GM10248 (cell line): Measurements from ENCODE around the gene MAP10.

ENCODE experiments used
- CTCF ChIA-PET: fragments of 300-600 bp; sonication (Branson Sonifier 250); formaldehyde crosslinking; extraction: SDS; loops from one replicate; lab custom pipeline; 2021; ENCODE audit warnings: antibody characterized with exemption; lab: Yijun Ruan, JAX
- POLR2A ChIA-PET: fragments of 350-650 bp; sonication (Branson Sonifier 250); formaldehyde crosslinking; extraction: SDS; loops from one replicate; lab custom pipeline; 2020; ENCODE audit warnings: antibody characterized with exemption; lab: Yijun Ruan, JAX
- DNase-seq: peaks from one replicate; pipeline ENCODE4 v3.0.0; 2012; ENCODE audit errors: extremely low spot score
- CTCF ChIP-seq: IDR thresholded peaks from 2 replicates; pipeline ENCODE4 v1.5.1; 2012; ENCODE audit warnings: mild to moderate bottlenecking, low read depth; ENCODE audit errors: extremely low read depth, missing control alignments, control extremely low read depth

Gene MAP10

DNA sequence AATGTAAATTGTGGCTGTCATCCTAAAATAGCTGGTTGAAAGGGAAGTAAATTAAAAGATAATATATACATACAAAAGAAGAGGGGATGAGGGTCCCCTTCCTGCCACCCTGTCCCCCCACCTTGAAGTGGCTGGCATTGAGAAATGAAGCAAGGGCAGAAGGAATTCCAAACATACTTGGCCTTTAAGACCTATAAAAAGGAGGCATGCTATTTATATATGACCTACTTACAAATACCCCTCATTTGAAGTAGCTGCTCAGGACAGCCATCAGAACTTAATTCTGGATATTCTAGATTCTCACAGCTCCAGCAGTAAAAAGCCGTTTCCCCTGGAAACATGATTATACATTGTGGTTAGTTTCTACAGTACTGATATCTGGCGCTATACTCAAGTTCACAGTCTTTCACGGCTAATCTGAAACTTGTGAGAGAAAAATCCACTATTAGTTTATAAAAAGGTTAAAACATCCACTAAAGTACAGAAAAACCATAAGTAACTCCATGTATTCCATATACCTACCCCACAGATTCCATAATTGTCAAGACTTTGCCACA, 9.6 kb upstream of the MAP10 start:
- no peak for DNase-seq
- POLR2A ChIA-PET: no interaction called here
- CTCF ChIA-PET: interaction anchor here (1.0 to 1.5 kb wide), 2 partner anchors 8 to 12 kb away, joined by 3 read pairs; no protein-coding TSS in a partner anchor
- TF ChIP-seq CTCF: no peak

DNA sequence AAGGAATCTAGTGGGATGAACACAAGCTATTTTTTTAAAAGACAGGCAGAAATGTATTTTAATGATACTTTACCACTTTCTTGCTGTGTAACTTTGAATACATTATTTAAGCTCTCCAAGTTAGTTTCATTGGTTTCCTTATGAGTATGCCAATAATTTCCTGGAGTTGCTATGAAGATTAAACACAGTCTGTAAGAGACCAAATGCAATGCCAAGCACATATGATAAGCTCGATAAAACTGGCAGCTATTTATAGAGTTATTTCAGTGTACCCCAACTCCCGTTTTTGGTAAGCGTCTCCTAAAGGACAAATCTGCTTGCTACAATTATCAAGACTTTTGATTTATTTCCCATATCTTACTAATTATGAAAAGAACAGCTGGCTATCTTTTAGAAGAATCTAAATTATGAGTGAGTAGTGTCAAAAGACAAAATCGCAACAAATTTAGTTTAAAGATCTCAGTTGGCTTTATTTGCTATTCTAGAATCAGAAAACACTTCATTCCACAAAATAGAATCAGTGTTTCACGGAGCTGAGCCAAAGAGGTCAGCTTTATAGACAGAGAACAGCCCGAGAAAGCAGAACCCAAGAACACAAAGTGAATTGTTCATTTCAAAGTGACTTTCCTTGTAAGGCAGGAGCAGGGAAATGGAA, 7.2 kb upstream of the MAP10 start:
- TF ChIP-seq CTCF: no peak
- POLR2A ChIA-PET: no interaction called here
- no peak for DNase-seq
- CTCF ChIA-PET: interaction anchor here (1.4 kb wide), 1 partner anchor 11 kb away, joined by 5 read pairs; no protein-coding TSS in a partner anchor

DNA sequence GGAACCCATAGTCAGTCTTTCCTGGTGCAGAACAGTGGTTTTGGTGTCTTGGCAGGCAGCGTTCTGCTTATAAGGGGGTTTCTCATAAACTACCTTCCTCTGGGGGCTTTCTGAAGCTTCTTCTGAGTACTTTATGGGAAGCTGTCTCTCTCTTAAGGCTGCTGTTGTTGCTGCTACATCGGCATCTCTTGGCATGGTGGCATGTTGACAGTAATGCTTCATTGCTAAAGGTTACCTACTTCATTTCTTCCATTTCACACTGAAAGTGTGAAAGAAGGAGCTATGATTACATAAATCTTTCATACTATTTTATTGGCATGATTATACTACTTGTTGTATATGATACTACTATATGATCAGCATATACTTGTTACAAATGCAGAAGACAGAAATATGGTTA, 6.3 kb upstream of the MAP10 start:
- POLR2A ChIA-PET: no interaction called here
- CTCF ChIA-PET: interaction anchor here (1.4 kb wide), 2 partner anchors 10 to 12 kb away, joined by 3 to 5 read pairs; no protein-coding TSS in a partner anchor
- no peak for TF ChIP-seq CTCF

GRCh38 chr1:232806186-232806510, 932 bp downstream of the MAP10 start:
- CTCF ChIA-PET: no interaction called here
- DNase-seq: peak; percentile 9
- POLR2A ChIA-PET: no interaction called here
- TF ChIP-seq CTCF: no peak

More for the DNA sequence above, 6.3 kb upstream of the MAP10 start:
- DNase-seq: no peak

DNA sequence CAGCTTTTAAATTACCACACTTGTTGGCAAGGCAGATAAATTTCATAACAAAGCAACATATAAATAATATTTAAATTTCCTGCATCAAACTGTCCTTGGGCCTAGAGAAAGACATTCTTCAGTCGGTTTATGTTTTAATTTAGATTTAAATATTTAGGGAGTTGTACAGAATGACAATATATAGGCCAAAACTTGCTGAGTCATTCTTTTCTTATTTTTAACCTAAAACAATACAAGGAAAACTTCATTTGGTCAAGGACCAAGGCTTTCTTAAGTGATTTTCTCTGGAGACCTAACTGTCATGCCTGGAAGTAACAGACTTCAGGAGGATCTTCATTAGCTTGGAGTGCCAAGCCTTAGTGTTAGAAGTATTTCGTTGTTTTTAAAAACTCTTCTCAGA, 5.6 kb downstream of the MAP10 start:
- CTCF ChIA-PET: no interaction called here
- POLR2A ChIA-PET: no interaction called here
- TF ChIP-seq CTCF: no peak
- no peak for DNase-seq

- no peak for DNase-seq
- ChIA-PET POLR2A (no interaction called here), CTCF (interaction anchor here (1.2 kb wide), 1 partner anchor 11 kb away, joined by 5 read pairs; no protein-coding TSS in a partner anchor)
- no peak for TF ChIP-seq CTCF
Observed at GRCh38 chr1:232812560-232812959, 7.3 kb downstream of the MAP10 start.
